Naive B cell (primary cell): ENCODE results near the gene VAMP3. TPM values are rescaled to one million over a fixed set of nuclear protein-coding genes. Genes with fewer than 3 reads are reported as not detected.
A peak's percentile ranks its signal among the peaks of the same experiment; 100 is the strongest.

Source experiments
- ATAC-seq, 2 donors: fragments of 150-1000 bp; cut with Tn5 transposase; 2 replicates each; pipeline ENCODE4 v1.10.0; 2021; ENCODE audit warnings: low read depth in 2 of 2, mild to moderate bottlenecking in 2 of 2, moderate library complexity in 2 of 2
- DNase-seq: peaks from one replicate; pipeline ENCODE4 v3.0.0; 2022
- H3K27ac Mint-ChIP-seq, 6 donors: one replicate each; pipeline ENCODE4 v1.8.0; 2020 to 2022; ENCODE audit warnings: mild to moderate bottlenecking in 6 of 6, mixed read lengths in 6 of 6, moderate library complexity in 5 of 6, inconsistent platforms in 2 of 6
- H3K27me3 Mint-ChIP-seq, 3 donors: one replicate each; pipeline ENCODE4 v1.8.0; 2021 to 2022; ENCODE audit warnings: mixed read lengths in 3 of 3, mild to moderate bottlenecking in 1 of 3
- H3K36me3 Mint-ChIP-seq, 2 donors: one replicate each; pipeline ENCODE4 v1.8.0; 2020 to 2022; ENCODE audit warnings: mixed read lengths in 2 of 2, inconsistent platforms in 1 of 2, mild to moderate bottlenecking in 1 of 2
- H3K4me1 Mint-ChIP-seq, 3 donors: one replicate each; pipeline ENCODE4 v1.8.0; 2020 to 2022; ENCODE audit warnings: mixed read lengths in 3 of 3, inconsistent platforms in 1 of 3, mild to moderate bottlenecking in 1 of 3, moderate library complexity in 1 of 3
- H3K4me3 Mint-ChIP-seq, 8 donors: one replicate each; pipeline ENCODE4 v1.8.0; 2020 to 2022; ENCODE audit warnings: mild to moderate bottlenecking in 8 of 8, mixed read lengths in 8 of 8, moderate library complexity in 8 of 8, inconsistent platforms in 2 of 8
- H3K9me3 Mint-ChIP-seq, 7 donors: one replicate each; pipeline ENCODE4 v1.8.0; 2020 to 2022; ENCODE audit warnings: mixed read lengths in 7 of 7, mild to moderate bottlenecking in 5 of 7, inconsistent platforms in 2 of 7, moderate library complexity in 1 of 7
- polyA plus RNA-seq, 6 donors: library from polyadenylated mRNA; unstranded; fragments of 300-500 nt; fragmentation: Illumina TruSeq; gene quantifications; one replicate each; pipeline ENCODE4 v1.2.3, GENCODE V29; 2021; ENCODE audit warnings: low read depth in 6 of 6

VAMP3 gene
- polyA plus RNA-seq, 6 donors from 2014 or later, result 30.3 to 42.3 (median 38.0) TPM

- no peaks in the 10 kb centered on the region for H3K36me3 Mint-ChIP-seq
- no peak for ATAC-seq
- DNase-seq, result no peak
- no peaks in the 10 kb centered on the region for H3K27me3 Mint-ChIP-seq
- peaks cover 5 to 12% (median 7%) of the 10 kb centered on the region in 3 donors for H3K4me1 Mint-ChIP-seq
- no peaks in the 10 kb centered on the region for H3K9me3 Mint-ChIP-seq
- H3K27ac Mint-ChIP-seq, result no peak overlapping the region
- no peak overlapping the region for H3K4me3 Mint-ChIP-seq
Observed at GRCh38 chr1:7749126-7749525, 22.0 kb upstream of the VAMP3 start.

GRCh38 chr1:7751174-7751573, 19.9 kb upstream of the VAMP3 start:
- H3K9me3 Mint-ChIP-seq, result no peaks in the 10 kb centered on the region
- DNase-seq (no peak), ATAC-seq (no peak)
- H3K36me3 Mint-ChIP-seq, result no peaks in the 10 kb centered on the region
- no peaks in the 10 kb centered on the region for H3K27me3 Mint-ChIP-seq
- peaks cover 5 to 12% (median 7%) of the 10 kb centered on the region in 3 donors for H3K4me1 Mint-ChIP-seq
- no peak overlapping the region for H3K27ac Mint-ChIP-seq
- H3K4me3 Mint-ChIP-seq, result no peak overlapping the region

- H3K27ac Mint-ChIP-seq, result peak overlapping the region in 1 of 6 donors; percentile 26
- H3K4me1 Mint-ChIP-seq, result peaks cover 5 to 12% (median 7%) of the 10 kb centered on the region in 3 donors
- H3K27me3 Mint-ChIP-seq, result no peaks in the 10 kb centered on the region
- DNase-seq (peak; percentile 21), ATAC-seq (peak; percentile 38 to 52)
- H3K36me3 Mint-ChIP-seq, result no peaks in the 10 kb centered on the region
- no peaks in the 10 kb centered on the region for H3K9me3 Mint-ChIP-seq
- H3K4me3 Mint-ChIP-seq, result peak overlapping the region in 1 of 8 donors; percentile 22
Observed at GRCh38 chr1:7752512-7753417, 18.3 kb upstream of the VAMP3 start.

GRCh38 chr1:7753641-7754040, 17.5 kb upstream of the VAMP3 start:
- Mint-ChIP-seq H3K27me3 (no peaks in the 10 kb centered on the region), H3K9me3 (no peaks in the 10 kb centered on the region), H3K4me1 (peaks cover 5 to 12% (median 7%) of the 10 kb centered on the region in 3 donors), H3K27ac (no peak overlapping the region), H3K36me3 (no peaks in the 10 kb centered on the region), H3K4me3 (no peak overlapping the region)
- ATAC-seq, result no peak
- DNase-seq, result no peak

GRCh38 chr1:7754234-7754633, 16.9 kb upstream of the VAMP3 start:
- Mint-ChIP-seq H3K27ac (no peak overlapping the region), H3K27me3 (no peaks in the 10 kb centered on the region), H3K4me1 (peaks cover 5 to 12% (median 7%) of the 10 kb centered on the region in 3 donors), H3K36me3 (no peaks in the 10 kb centered on the region), H3K4me3 (no peak overlapping the region), H3K9me3 (no peaks in the 10 kb centered on the region)
- DNase-seq, result no peak
- no peak for ATAC-seq

GRCh38 chr1:7755448-7755847, 15.6 kb upstream of the VAMP3 start:
- H3K27me3 Mint-ChIP-seq, result no peaks in the 10 kb centered on the region
- no peak for ATAC-seq
- no peak overlapping the region for H3K4me3 Mint-ChIP-seq
- H3K36me3 Mint-ChIP-seq, result no peaks in the 10 kb centered on the region
- peaks cover 5 to 12% (median 7%) of the 10 kb centered on the region in 3 donors for H3K4me1 Mint-ChIP-seq
- DNase-seq, result no peak
- H3K9me3 Mint-ChIP-seq, result no peaks in the 10 kb centered on the region
- H3K27ac Mint-ChIP-seq, result peak overlapping the region in 1 of 6 donors; percentile 69

GRCh38 chr1:7760245-7760644, 10.9 kb upstream of the VAMP3 start:
- DNase-seq (no peak), ATAC-seq (no peak)
- Mint-ChIP-seq H3K27ac (no peak overlapping the region), H3K4me1 (no peaks in the 10 kb centered on the region), H3K36me3 (no peaks in the 10 kb centered on the region), H3K27me3 (peaks cover 0 to 4% (median 0%) of the 10 kb centered on the region in 3 donors), H3K9me3 (no peaks in the 10 kb centered on the region), H3K4me3 (no peak overlapping the region)

GRCh38 chr1:7761103-7761502, 10.0 kb upstream of the VAMP3 start:
- H3K36me3 Mint-ChIP-seq, result no peaks in the 10 kb centered on the region
- no peak for DNase-seq
- H3K9me3 Mint-ChIP-seq, result no peaks in the 10 kb centered on the region
- no peak overlapping the region for H3K27ac Mint-ChIP-seq
- H3K4me1 Mint-ChIP-seq, result no peaks in the 10 kb centered on the region
- peaks cover 0 to 4% (median 0%) of the 10 kb centered on the region in 3 donors for H3K27me3 Mint-ChIP-seq
- no peak for ATAC-seq
- no peak overlapping the region for H3K4me3 Mint-ChIP-seq

GRCh38 chr1:7767176-7767575, 3.9 kb upstream of the VAMP3 start:
- DNase-seq (no peak), ATAC-seq (no peak)
- H3K4me1 Mint-ChIP-seq, result peaks cover 6 to 14% (median 12%) of the 10 kb centered on the region in 3 donors
- H3K27me3 Mint-ChIP-seq, result peaks cover 0 to 4% (median 0%) of the 10 kb centered on the region in 3 donors
- H3K4me3 Mint-ChIP-seq, result peak overlapping the region in 1 of 8 donors; percentile 22
- no peaks in the 10 kb centered on the region for H3K36me3 Mint-ChIP-seq
- no peaks in the 10 kb centered on the region for H3K9me3 Mint-ChIP-seq
- H3K27ac Mint-ChIP-seq, result peak overlapping the region in 1 of 6 donors; percentile 63

- peaks cover 0 to 4% (median 0%) of the 10 kb centered on the region in 3 donors for H3K27me3 Mint-ChIP-seq
Observed at GRCh38 chr1:7768583-7768982, 2.5 kb upstream of the VAMP3 start.

GRCh38 chr1:7769673-7770412, 1.3 kb upstream of the VAMP3 start:
- DNase-seq, result no peak
- H3K4me3 Mint-ChIP-seq, result peak overlapping the region in 6 of 8 donors; percentile 2 to 94 (median 58)
- ATAC-seq, result no peak
- H3K9me3 Mint-ChIP-seq, result no peaks in the 10 kb centered on the region
- H3K36me3 Mint-ChIP-seq, result peaks cover 3 to 8% of the 10 kb centered on the region in 2 donors
- H3K27ac Mint-ChIP-seq, result peak overlapping the region in 1 of 6 donors; percentile 50
- H3K4me1 Mint-ChIP-seq, result peaks cover 13 to 27% (median 23%) of the 10 kb centered on the region in 3 donors
- H3K27me3 Mint-ChIP-seq, result peaks cover 0 to 4% (median 0%) of the 10 kb centered on the region in 3 donors

More at GRCh38 chr1:7768583-7768982, 2.5 kb upstream of the VAMP3 start:
- ATAC-seq, result no peak
- no peaks in the 10 kb centered on the region for H3K36me3 Mint-ChIP-seq
- no peak overlapping the region for H3K27ac Mint-ChIP-seq
- H3K4me3 Mint-ChIP-seq, result peak overlapping the region in 1 of 8 donors; percentile 89
- no peaks in the 10 kb centered on the region for H3K9me3 Mint-ChIP-seq
- no peak for DNase-seq
- peaks cover 9 to 24% (median 17%) of the 10 kb centered on the region in 3 donors for H3K4me1 Mint-ChIP-seq

GRCh38 chr1:7770669-7770996, 463 bp upstream of the VAMP3 start:
- Mint-ChIP-seq H3K4me3 (peak overlapping the region; percentile 83 to 94 (median 90)), H3K27ac (peak overlapping the region in 5 of 6 donors; percentile 29 to 91 (median 87)), H3K36me3 (peaks cover 3 to 8% of the 10 kb centered on the region in 2 donors), H3K4me1 (peaks cover 13 to 27% (median 27%) of the 10 kb centered on the region in 3 donors), H3K27me3 (no peaks in the 10 kb centered on the region), H3K9me3 (no peaks in the 10 kb centered on the region)
- no peak for DNase-seq
- ATAC-seq, result peak; percentile 43 to 51

- DNase-seq, result no peak
- Mint-ChIP-seq H3K27ac (peak overlapping the region; percentile 38 to 97 (median 86)), H3K4me1 (peaks cover 13 to 35% (median 27%) of the 10 kb centered on the region in 3 donors), H3K27me3 (no peaks in the 10 kb centered on the region), H3K4me3 (peak overlapping the region; percentile 83 to 94 (median 90)), H3K9me3 (no peaks in the 10 kb centered on the region), H3K36me3 (peaks cover 3 to 8% of the 10 kb centered on the region in 2 donors)
- ATAC-seq, result peak in 1 of 2 donors; percentile 4
Observed at GRCh38 chr1:7771823-7772299, 765 bp downstream of the VAMP3 start.
